Suprapubic skin (tissue), 4 donors: ENCODE data around the gene ZSWIM9. TPM values are rescaled to one million over a fixed set of nuclear protein-coding genes. Genes with fewer than 3 reads are reported as not detected.

Source experiments
- DNase-seq, 2 donors: peaks; one replicate each; pipeline ENCODE4 v3.0.0-alpha.2; 2019; ENCODE audit warnings: low spot score in 2 of 2
- H3K27ac ChIP-seq: fragments of 200-600 bp; sonication (generic); one replicate; pipeline ENCODE4 v1.5.1; 2019
- H3K27me3 ChIP-seq: fragments of 200-600 bp; sonication (generic); one replicate; pipeline ENCODE4 v1.5.1; 2019
- H3K36me3 ChIP-seq: fragments of 200-600 bp; sonication (generic); one replicate; pipeline ENCODE4 v1.5.1; 2019
- H3K4me1 ChIP-seq: fragments of 200-600 bp; sonication (generic); one replicate; pipeline ENCODE4 v1.5.1; 2019
- H3K4me3 ChIP-seq: fragments of 200-600 bp; sonication (generic); one replicate; pipeline ENCODE4 v1.5.1; 2019; ENCODE audit warnings: mild to moderate bottlenecking
- H3K9me3 ChIP-seq: fragments of 200-600 bp; sonication (generic); one replicate; pipeline ENCODE4 v1.5.1; 2019
- EP300 ChIP-seq: sonication (generic); formaldehyde crosslinking; IDR thresholded peaks from one replicate; pipeline ENCODE4 v1.6.1; 2017; ENCODE audit warnings: antibody characterized with exemption
- POLR2A ChIP-seq, 2 donors: fragments of 450-650 bp; IDR thresholded peaks; one replicate each; pipeline ENCODE4 v1.6.1; 2017; ENCODE audit warnings: antibody characterized with exemption in 2 of 2, mild to moderate bottlenecking in 2 of 2, moderate library complexity in 2 of 2
- POLR2AphosphoS5 ChIP-seq, 3 donors: sonication (generic); formaldehyde crosslinking; IDR thresholded peaks; one replicate each; pipeline ENCODE4 v1.6.1; 2017; ENCODE audit warnings: antibody characterized with exemption in 3 of 3
- WGBS: methylation state at CpG from one replicate; pipeline ENCODE4 v1.1.5; 2018; 5-methylcytosine and 5-hydroxymethylcytosine counted together
- total RNA-seq, 4 donors: library from RNA; depleted of rRNA; stranded (reverse); fragments of >200 nt; gene quantifications; one replicate each; pipeline ENCODE4 v1.1.0, GENCODE V29; 2016
- TF ChIP-seq, protein P1 (sequence below), 2 donors: fragments of 200-600 bp in 1 of 2; fragments of 450-650 bp in 1 of 2; sonication (generic) in 1 of 2; IDR thresholded peaks; one replicate each; pipeline ENCODE4 v1.5.1; 2016 to 2019; ENCODE audit warnings: antibody characterized with exemption in 2 of 2, mild to moderate bottlenecking in 1 of 2, moderate library complexity in 1 of 2

Gene ZSWIM9
- total RNA-seq, 4 donors from 2014 or later: 2.2 to 5.0 (median 4.0) TPM

DNA sequence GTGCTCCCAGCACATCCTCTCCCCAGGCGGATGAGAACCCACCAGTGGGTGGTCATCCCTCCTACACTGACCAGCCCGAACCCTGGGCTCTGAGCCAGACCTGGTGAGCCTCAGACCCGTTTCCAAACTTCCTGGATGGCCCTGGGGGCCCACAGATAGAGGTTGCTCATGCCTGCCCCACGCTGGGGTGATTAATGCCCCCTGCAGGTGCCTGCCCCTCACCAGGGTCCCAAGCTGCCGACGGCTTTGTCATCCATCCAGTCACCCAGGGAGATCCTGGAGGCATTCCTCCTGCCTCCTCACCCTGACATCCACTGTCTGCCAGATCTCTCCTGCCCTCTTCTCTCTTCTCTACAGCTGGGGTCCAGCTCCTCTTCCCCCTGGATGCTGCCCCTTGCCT lies 31.4 kb upstream of the ZSWIM9 start:
- WGBS: 77% methylated on average over 6 of the region's 6 CpGs
- peaks cover 41% of the 10 kb centered on the region for H3K36me3 ChIP-seq
- DNase-seq: no peak
- H3K4me3 ChIP-seq: no peak overlapping the region
- H3K27ac ChIP-seq: no peak overlapping the region
- no peak for TF ChIP-seq EP300
- no peak for TF ChIP-seq POLR2AphosphoS5 (IDR thresholded peaks at IDR 0.05)
- TF ChIP-seq, protein P1, sequence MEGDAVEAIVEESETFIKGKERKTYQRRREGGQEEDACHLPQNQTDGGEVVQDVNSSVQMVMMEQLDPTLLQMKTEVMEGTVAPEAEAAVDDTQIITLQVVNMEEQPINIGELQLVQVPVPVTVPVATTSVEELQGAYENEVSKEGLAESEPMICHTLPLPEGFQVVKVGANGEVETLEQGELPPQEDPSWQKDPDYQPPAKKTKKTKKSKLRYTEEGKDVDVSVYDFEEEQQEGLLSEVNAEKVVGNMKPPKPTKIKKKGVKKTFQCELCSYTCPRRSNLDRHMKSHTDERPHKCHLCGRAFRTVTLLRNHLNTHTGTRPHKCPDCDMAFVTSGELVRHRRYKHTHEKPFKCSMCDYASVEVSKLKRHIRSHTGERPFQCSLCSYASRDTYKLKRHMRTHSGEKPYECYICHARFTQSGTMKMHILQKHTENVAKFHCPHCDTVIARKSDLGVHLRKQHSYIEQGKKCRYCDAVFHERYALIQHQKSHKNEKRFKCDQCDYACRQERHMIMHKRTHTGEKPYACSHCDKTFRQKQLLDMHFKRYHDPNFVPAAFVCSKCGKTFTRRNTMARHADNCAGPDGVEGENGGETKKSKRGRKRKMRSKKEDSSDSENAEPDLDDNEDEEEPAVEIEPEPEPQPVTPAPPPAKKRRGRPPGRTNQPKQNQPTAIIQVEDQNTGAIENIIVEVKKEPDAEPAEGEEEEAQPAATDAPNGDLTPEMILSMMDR (IDR thresholded peaks at IDR 0.05): no peak
- no peak for TF ChIP-seq POLR2A (IDR thresholded peaks at IDR 0.05)
- no peaks in the 10 kb centered on the region for H3K27me3 ChIP-seq
- no peaks in the 10 kb centered on the region for H3K9me3 ChIP-seq
- no peaks in the 10 kb centered on the region for H3K4me1 ChIP-seq

DNA sequence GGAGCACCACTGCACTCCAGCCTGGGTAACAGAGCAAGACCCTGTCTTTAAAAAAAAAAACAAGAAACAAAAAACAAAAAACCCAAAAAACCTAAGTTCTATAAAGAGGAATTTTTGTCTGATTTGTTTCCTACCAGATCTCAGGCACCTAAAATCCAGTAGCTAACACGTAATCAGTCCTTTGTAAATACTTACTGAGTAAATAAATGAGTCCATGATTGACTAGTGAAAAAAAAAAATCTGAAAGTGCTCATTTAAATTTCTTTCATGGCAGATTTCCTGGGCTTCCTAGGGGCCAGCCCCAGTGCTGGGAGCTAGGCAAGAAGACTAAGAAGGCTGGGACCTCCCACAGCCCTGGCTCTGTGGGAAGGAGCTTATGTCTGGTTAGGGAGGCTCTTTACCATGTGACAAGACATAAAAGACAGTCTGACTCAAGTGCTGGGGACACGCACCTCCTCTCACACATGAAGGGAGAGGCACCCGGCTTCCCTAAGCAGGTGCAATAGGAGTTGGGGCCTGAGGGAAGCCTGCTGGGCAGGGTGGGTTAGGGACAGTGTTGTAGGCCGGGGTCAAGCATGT lies 22.8 kb upstream of the ZSWIM9 start:
- no peak for DNase-seq
- peaks cover 62% of the 10 kb centered on the region for H3K36me3 ChIP-seq
- H3K9me3 ChIP-seq: no peaks in the 10 kb centered on the region
- no peak overlapping the region for H3K4me3 ChIP-seq
- H3K27me3 ChIP-seq: no peaks in the 10 kb centered on the region
- no peaks in the 10 kb centered on the region for H3K4me1 ChIP-seq
- TF ChIP-seq POLR2A (IDR thresholded peaks at IDR 0.05): no peak
- TF ChIP-seq POLR2AphosphoS5 (IDR thresholded peaks at IDR 0.05): no peak
- TF ChIP-seq, protein P1 (IDR thresholded peaks at IDR 0.05): no peak
- TF ChIP-seq EP300: no peak
- whole genome bisulfite sequencing: 72% methylated on average over 4 of the region's 4 CpGs
- H3K27ac ChIP-seq: no peak overlapping the region

DNA sequence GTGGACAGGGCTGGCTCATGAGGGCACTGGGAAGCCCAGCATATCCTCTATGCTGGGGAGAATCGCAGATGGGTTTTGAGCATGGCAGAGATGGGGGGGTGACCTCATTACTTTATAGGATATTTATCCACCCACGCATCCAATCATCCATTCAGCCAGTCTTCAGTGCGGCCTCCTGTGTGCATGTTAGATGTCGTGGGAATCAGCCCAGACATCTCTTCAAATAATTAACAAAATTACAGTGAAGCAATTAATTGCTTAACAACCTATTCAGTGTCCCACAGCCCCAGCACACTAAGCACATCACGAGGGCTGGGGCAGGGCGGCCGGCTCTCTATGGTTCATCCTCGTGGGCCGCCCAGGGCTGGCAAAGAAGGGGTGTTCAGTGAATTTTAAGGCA lies 21.9 kb upstream of the ZSWIM9 start:
- H3K4me1 ChIP-seq: no peaks in the 10 kb centered on the region
- TF ChIP-seq EP300: no peak
- TF ChIP-seq, protein P1 (IDR thresholded peaks at IDR 0.05): no peak
- no peak for TF ChIP-seq POLR2AphosphoS5 (IDR thresholded peaks at IDR 0.05)
- TF ChIP-seq POLR2A (IDR thresholded peaks at IDR 0.05): no peak
- WGBS: 80% methylated on average over 4 of the region's 9 CpGs
- no peaks in the 10 kb centered on the region for H3K27me3 ChIP-seq
- peaks cover 53% of the 10 kb centered on the region for H3K36me3 ChIP-seq
- H3K4me3 ChIP-seq: no peak overlapping the region
- no peak overlapping the region for H3K27ac ChIP-seq
- H3K9me3 ChIP-seq: no peaks in the 10 kb centered on the region
- no peak for DNase-seq

DNA sequence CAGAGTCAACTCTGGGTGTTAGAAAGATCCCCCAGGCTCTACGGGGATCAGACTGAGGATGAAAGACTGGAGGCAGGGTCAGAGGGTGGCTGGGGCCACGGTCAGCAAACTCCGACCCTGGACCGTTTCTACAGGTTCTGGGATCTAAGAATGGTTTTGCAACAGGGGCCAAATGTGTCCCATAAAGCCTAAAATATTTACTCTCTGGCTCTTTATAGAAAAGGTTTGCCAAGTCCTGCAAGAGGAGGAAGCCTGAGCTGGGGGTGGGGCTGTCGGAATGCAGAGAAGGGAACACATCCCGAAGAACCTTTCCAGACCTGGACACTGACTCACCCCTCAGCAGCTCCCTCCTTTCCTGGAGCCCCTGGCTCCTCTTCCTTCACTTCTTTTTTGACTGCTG lies 21.1 kb upstream of the ZSWIM9 start:
- Histone ChIP-seq H3K36me3 (peaks cover 50% of the 10 kb centered on the region), H3K27me3 (no peaks in the 10 kb centered on the region), H3K9me3 (no peaks in the 10 kb centered on the region), H3K27ac (no peak overlapping the region), H3K4me1 (no peaks in the 10 kb centered on the region), H3K4me3 (no peak overlapping the region)
- WGBS: 79% methylated on average over 6 of the region's 6 CpGs
- DNase-seq: no peak
- TF ChIP-seq POLR2AphosphoS5 (IDR thresholded peaks at IDR 0.05): no peak
- no peak for TF ChIP-seq EP300
- TF ChIP-seq POLR2A (IDR thresholded peaks at IDR 0.05): no peak
- TF ChIP-seq, protein P1 (IDR thresholded peaks at IDR 0.05): no peak

DNA sequence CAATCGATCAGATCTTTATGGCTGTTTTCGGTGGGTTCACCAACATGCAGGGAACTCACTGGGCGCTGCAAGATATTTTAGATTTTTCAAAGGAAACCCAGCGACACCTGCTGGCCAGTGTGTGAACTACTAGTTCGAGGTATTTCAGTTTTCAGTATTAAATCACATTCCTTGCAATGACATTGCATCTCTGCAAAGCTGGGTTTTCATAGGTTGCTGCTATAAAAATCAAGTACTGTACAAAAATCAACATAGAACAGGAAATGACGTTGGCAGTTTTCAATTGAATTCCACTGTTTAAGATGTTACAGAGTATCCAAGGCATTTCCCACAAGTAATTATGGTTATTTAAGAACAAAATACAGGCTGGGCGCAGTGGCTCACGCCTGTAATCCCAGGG lies 17.9 kb upstream of the ZSWIM9 start:
- no peak for DNase-seq
- TF ChIP-seq, protein P1 (IDR thresholded peaks at IDR 0.05): peak; percentile 70 to 84
- no peak for TF ChIP-seq POLR2AphosphoS5 (IDR thresholded peaks at IDR 0.05)
- WGBS: 32% methylated on average over 8 of the region's 8 CpGs
- Histone ChIP-seq H3K4me1 (no peaks in the 10 kb centered on the region), H3K4me3 (no peak overlapping the region), H3K27ac (no peak overlapping the region), H3K9me3 (no peaks in the 10 kb centered on the region), H3K27me3 (no peaks in the 10 kb centered on the region), H3K36me3 (peaks cover 31% of the 10 kb centered on the region)
